ENCODE measurements around the gene RIMBP2.

The RIMBP2 gene

DNA sequence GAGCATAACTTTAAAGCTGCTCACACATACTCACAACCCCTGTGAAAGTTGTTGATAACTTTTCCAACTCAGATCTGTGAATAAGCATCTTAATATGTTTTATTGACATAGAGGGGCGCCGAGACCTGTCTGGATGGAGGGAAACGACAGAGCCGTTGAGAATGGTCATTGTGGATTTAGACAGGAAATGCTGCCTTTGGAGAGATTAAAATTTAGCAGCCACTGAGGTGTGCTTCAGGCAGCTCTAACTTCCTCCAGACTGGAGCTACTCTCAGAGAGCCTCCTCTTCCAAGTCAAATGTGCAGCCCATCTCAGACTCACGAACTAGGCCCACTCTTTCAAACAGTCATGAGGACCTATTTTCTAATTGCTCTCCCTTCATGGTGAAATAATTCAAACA is 90.9 kb downstream of the RIMBP2 start:
- no peak for DNase-seq

GRCh38 chr12:130622803-130623202 is 93.3 kb downstream of the RIMBP2 start:
- no peak for DNase-seq

DNA sequence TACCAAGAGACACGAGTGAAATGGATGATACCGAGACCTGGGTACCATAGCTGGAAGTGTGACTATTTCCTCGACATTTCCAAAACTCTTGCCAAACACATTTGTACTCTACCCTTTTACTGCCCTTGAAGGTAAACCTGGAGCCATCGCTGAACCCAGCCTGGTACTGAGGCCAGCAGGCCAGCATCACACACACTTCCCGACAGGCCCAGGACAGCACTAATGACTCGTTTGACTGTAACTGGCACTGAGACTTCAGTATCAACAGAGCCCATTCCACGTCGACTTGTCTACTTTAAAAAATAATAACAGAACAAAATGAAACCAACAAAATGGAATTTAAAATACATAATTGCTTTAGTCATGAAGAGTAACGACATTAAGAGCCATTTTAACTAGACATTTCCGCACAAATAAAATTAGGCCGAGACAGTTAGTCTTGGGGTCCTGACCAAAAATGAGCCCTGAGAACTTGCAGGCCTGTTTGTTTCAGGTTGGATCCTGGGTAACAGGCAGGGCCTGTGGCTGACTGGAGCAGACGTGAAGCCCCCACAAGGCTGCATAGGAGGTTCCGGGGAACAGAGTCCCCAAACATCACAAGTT is 94.3 kb downstream of the RIMBP2 start:
- DNase-seq: no peak

GRCh38 chr12:130620756-130621155 is 95.3 kb downstream of the RIMBP2 start:
- DNase-seq: no peak

DNA sequence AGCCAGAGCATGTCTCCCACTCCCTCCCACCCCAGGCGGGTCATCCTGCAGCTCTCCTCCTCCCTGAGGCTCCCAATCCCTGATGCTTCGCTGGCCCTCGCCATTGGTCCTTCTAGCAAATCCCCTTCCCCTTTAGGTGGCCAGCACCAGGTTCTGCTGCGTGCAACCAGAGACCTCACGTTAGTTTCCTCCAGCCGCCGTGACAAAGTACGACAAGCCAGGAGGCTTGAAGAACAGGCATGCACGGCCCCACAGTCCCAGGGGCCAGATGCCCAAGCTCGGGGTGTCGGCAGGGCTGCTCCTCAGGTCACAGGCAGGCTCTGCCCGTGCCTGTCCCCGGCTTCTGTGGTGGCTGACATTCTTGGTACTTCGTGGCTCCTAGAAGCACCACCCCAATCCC is 95.8 kb downstream of the RIMBP2 start:
- no peak for DNase-seq

- DNase-seq: no peak
Observed at GRCh38 chr12:130619385-130620001, 96.6 kb downstream of the RIMBP2 start.

GRCh38 chr12:130617219-130617618 is 98.9 kb downstream of the RIMBP2 start:
- no peak for DNase-seq

- no peak for DNase-seq
Observed at GRCh38 chr12:130615861-130616345, 100.2 kb downstream of the RIMBP2 start.

GRCh38 chr12:130614530-130614905 is 101.6 kb downstream of the RIMBP2 start:
- no peak for DNase-seq

DNA sequence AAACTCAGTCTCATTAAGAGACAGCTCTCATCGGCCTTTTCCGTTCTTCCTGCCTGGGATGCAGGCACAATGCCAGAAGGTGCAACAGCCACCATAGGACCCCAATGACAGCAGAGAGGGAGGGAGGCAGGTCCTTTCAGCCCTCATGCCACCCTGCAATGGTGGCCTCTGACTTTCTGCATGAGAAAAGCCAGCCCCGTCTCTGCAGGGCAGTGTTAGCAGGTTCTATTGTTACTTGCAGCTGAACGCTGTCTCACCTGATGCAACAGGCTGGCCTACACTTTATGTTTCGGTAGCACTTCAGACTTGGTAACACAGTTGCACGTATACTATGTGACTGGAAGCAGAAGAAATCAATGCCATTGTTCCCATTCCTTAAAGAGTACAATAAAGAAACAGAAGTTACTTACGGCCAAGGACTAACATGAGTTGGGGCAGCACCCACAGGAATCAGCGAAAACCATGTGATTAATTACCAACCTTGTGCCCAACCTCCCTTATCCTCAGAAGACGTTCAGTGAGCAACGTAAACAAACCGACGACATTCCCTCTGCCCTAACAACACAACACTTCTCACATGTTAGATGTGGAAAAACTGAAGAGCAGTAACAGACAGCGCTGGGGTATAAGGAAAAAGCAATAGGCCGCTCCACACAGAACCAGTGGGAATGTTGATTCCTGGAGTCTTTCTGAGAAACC is 102.1 kb downstream of the RIMBP2 start:
- DNase-seq: no peak

- no peak for DNase-seq
Observed at GRCh38 chr12:130613131-130613530, 103.0 kb downstream of the RIMBP2 start.

GRCh38 chr12:130611026-130611905 is 104.8 kb downstream of the RIMBP2 start:
- DNase-seq: no peak

- no peak for DNase-seq
Observed at GRCh38 chr12:130609966-130610365, 106.1 kb downstream of the RIMBP2 start.

- no peak for DNase-seq
Observed at GRCh38 chr12:130608831-130609230, 107.3 kb downstream of the RIMBP2 start.

- DNase-seq: no peak
Observed at GRCh38 chr12:130608132-130608531, 108.0 kb downstream of the RIMBP2 start.

DNA sequence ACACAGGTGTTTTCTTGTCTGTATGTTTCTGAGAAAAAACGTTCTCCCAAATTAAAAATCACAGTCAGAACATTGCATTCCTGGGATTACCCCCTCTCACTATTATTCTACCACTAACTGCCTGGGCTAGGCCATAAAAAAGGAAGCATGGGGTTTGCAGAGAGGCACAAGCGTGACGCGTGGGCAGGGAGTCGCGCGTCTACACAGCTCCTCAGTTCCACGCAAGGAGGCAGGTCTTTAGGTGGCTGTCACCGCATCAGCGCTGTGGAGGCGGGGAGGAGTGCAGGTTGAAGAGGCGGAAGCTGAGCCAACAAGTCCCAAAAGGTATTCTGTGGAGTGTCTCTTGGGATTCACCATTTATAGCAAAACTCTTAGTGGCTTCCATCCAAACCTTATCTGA is 109.9 kb downstream of the RIMBP2 start:
- DNase-seq: no peak

DNA sequence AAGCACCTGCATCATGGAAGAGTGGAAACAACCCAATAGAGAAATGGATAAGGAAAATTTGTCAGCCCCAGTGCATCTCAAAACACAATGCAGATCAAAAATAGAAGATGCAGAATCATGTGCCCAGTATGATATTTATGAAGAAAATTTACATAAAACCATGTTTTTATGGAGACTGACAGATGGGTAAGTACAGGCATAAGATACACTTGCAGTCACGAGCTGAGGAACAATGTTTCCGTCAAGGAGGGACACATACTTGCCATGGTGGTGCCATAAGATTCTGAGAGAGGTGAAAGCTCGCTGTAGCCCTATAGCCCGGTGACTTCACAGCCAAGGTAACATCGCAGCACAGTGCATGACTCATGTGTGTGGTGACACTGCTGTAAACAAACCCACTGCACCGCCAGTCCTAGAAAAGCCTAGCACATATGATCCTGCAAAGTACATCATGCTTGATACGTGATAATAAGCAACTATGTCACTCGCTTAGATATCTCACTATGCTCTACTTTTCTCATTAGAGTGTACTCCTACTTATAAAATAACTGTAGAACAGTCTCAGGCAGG is 112.6 kb downstream of the RIMBP2 start:
- DNase-seq: no peak

GRCh38 chr12:130602251-130602650 is 113.8 kb downstream of the RIMBP2 start:
- no peak for DNase-seq

- DNase-seq: no peak
Observed at GRCh38 chr12:130601327-130601726, 114.8 kb downstream of the RIMBP2 start.

DNA sequence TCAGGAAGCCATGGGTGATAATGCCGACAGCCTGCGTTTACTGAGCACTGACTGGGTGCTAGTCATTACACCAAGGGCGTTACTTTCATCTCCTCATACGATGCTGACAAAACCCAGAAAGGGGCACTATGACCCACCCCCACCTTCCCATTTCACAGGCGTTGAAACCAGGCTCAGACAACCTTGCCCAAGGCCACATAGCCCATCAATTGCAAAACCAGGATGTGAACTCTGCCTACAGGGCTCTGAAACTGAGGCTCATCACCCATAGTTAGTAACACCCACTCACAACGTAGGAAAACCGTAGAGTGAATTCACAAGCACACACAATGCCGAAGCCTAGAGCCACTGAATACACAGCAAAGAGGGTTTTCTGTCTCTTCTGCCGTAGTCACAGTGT is 119.9 kb downstream of the RIMBP2 start:
- DNase-seq: no peak

DNA sequence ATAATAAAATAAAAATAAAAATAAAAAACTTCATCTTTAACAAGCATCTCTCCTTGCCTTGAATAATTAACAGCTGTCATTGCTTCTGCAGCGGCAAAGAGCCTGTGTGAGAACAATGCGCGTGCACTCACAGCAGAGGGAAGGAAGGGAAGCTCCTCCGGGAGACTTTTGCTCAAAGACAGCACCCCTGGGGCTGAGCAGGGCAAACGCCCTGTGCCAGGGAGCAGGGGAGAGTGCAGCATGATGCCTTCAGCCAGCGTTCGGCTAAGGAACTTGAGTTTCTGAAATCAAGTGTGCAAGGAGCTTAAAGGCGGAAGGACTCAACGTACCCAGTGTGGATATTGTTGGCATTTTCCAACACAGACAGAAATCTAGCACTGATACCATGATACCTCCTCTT is 120.5 kb downstream of the RIMBP2 start:
- DNase-seq: no peak

DNA sequence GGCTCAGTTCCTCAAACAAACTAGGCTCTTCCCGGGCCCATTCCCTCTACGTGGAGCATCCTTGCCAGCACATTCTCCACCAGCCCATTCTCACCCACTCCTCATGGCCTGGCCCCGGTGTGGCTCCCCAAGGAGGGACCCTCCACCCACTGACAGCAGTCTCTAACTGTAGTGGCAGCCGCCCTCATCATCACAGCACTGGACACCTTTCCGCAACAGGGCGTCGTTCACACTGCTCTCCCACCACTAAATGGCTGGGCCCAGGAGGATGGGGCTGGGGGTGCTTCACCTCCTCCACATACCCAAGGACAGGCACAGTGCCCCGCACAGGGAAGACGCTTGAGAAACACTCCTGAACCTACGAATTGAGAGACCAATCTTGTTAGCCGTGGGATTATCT is 123.0 kb downstream of the RIMBP2 start:
- no peak for DNase-seq

DNA sequence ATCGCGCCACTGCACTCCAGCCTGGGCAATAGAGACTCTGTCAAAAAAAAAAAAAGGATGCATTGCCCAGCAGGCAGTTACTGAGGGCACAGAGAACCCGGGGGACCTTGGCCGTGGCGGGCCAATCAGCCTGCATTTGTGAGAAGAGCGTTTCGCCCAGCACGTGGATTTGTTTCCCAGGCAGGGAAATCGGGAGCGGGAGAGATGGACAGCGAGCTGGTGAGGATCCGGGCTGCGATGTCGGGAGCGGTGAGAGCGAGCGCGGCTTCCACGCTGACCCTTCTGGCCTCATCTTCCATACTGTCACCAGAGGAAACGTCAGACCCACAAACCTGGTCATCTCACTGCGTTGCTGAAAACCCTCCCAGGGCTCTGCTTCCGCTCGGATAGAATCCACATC is 123.5 kb downstream of the RIMBP2 start:
- DNase-seq: no peak

Data from femur (tissue), 1 donor.